HepG2 (cell line): ENCODE data around the gene EIF4G1. TPM values are rescaled to one million over a fixed set of nuclear protein-coding genes. Genes with fewer than 3 reads are reported as not detected.

ENCODE experiments used
- CEBPB ChIP-seq: IDR thresholded peaks from 2 replicates; pipeline ENCODE4 v1.6.1; 2011; ENCODE audit warnings: low read depth, low read length, improper control_type of control experiment, borderline replicate concordance
- IRX3 ChIP-seq: sonication (generic); formaldehyde crosslinking; IDR thresholded peaks from 2 replicates; pipeline ENCODE4 v1.8.1; 2023; ENCODE audit warnings: mild to moderate bottlenecking, low read depth, missing genetic modification reagents, borderline replicate concordance
- MIER3 ChIP-seq: IDR thresholded peaks from 2 replicates; pipeline ENCODE4 v1.6.1; 2016; ENCODE audit warnings: missing compliant biosample characterization, borderline replicate concordance
- NR2C2 ChIP-seq: sonication (generic); formaldehyde crosslinking; IDR thresholded peaks from 2 replicates; pipeline ENCODE4 v1.4.0; 2020; ENCODE audit warnings: missing genetic modification reagents, mild to moderate bottlenecking, moderate library complexity, borderline replicate concordance
- PTBP1 ChIP-seq: fragments of 200-400 bp; formaldehyde crosslinking; IDR thresholded peaks from 2 replicates; pipeline ENCODE4 v1.6.1; 2018; ENCODE audit warnings: low read length, low read depth; ENCODE audit not compliant: poor library complexity, severe bottlenecking
- RBFOX2 ChIP-seq: fragments of 200-400 bp; formaldehyde crosslinking; IDR thresholded peaks from 2 replicates; pipeline ENCODE4 v1.6.1; 2017; ENCODE audit warnings: low read depth, mild to moderate bottlenecking, low read length
- SMAD1 ChIP-seq: sonication (generic); formaldehyde crosslinking; IDR thresholded peaks from 2 replicates; pipeline ENCODE4 v1.4.0; 2020; ENCODE audit warnings: missing genetic modification reagents, low read depth, mild to moderate bottlenecking, borderline replicate concordance
- SMARCE1 ChIP-seq: fragments of 450-650 bp; IDR thresholded peaks from 2 replicates; pipeline ENCODE4 v1.6.1; 2017; ENCODE audit warnings: borderline replicate concordance
- ZBTB7B ChIP-seq: sonication (generic); formaldehyde crosslinking; IDR thresholded peaks from 2 replicates; pipeline ENCODE4 v1.4.0; 2020; ENCODE audit warnings: missing genetic modification reagents
- ZNF44 ChIP-seq: sonication (generic); formaldehyde crosslinking; IDR thresholded peaks from 2 replicates; pipeline ENCODE4 v1.5.1; 2020; ENCODE audit warnings: mild to moderate bottlenecking, missing genetic modification reagents
- ZNF737 ChIP-seq: sonication (generic); formaldehyde crosslinking; IDR thresholded peaks from 2 replicates; pipeline ENCODE4 v1.5.0; 2020; ENCODE audit warnings: missing genetic modification reagents, mild to moderate bottlenecking, borderline replicate concordance
- polyA plus RNA-seq, 8 experiments: library from polyadenylated mRNA; depleted of rRNA in 3 of 8; stranded (reverse) in 7 of 8; unstranded in 1 of 8; fragments of >200 nt; fragmentation: Illumina TruSeq in 4 of 8; extraction: Trizol in 4 of 8; gene quantifications; 2 replicates each; pipeline versions ENCODE4 v1.2.1 to v1.2.3, GENCODE V29; 2011 to 2016; ENCODE audit warnings: low read depth in 4 of 8, missing spikeins in 1 of 8, mixed read lengths in 1 of 8; ENCODE audit not compliant: insufficient read depth in 1 of 8
- total RNA-seq, 5 experiments: library from RNA; depleted of rRNA; stranded (reverse); fragments of >200 nt; fragmentation: Illumina TruSeq; extraction: Trizol; gene quantifications; 2 replicates each; pipeline ENCODE4 v1.2.3, GENCODE V29; 2016; ENCODE audit warnings: low read depth in 1 of 5
- TF ChIP-seq, protein P1 (sequence below): sonication (generic); formaldehyde crosslinking; IDR thresholded peaks from 2 replicates; pipeline ENCODE4 v1.4.0; 2020; ENCODE audit warnings: missing genetic modification reagents
- TF ChIP-seq, protein P2 (sequence below): IDR thresholded peaks from 2 replicates; pipeline ENCODE4 v1.6.1; 2016
- TF ChIP-seq, protein P3 (sequence below): sonication (generic); formaldehyde crosslinking; IDR thresholded peaks from 2 replicates; pipeline ENCODE4 v1.8.1; 2023; ENCODE audit warnings: mild to moderate bottlenecking, moderate library complexity, missing genetic modification reagents
- TF ChIP-seq, protein P4 (sequence below): IDR thresholded peaks from 2 replicates; pipeline ENCODE4 v1.4.0; 2020; ENCODE audit warnings: mild to moderate bottlenecking, missing genetic modification reagents
- TF ChIP-seq, protein P5 (sequence below): IDR thresholded peaks from 2 replicates; pipeline ENCODE4 v1.6.1; 2012; ENCODE audit warnings: inconsistent platforms
- TF ChIP-seq, protein P6 (sequence below): sonication (generic); formaldehyde crosslinking; conservative IDR thresholded peaks from 2 replicates; pipeline ENCODE4 v1.4.0; 2020; ENCODE audit warnings: missing genetic modification reagents
- TF ChIP-seq, protein P7 (sequence below): IDR thresholded peaks from 2 replicates; pipeline ENCODE4 v1.6.1; 2016; ENCODE audit warnings: missing compliant biosample characterization, missing genetic modification reagents, borderline replicate concordance

EIF4G1 gene
- total and polyA plus RNA-seq, 2 of the 13 experiments (the other 11 are each of a cell fraction or from before 2014, with no cell fraction given), result 208 to 213 TPM

DNA sequence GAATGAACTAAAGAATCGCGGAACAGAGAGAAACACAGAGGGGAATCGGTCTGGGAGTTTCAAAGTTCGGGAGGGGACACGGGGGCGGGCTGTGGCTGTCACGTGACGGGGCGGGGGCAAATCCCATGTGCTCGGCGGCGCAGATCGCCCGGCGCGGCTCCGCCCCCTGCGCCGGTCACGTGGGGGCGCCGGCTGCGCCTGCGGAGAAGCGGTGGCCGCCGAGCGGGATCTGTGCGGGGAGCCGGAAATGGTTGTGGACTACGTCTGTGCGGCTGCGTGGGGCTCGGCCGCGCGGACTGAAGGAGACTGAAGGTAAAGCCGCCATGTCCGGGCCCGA is at the start of gene EIF4G1 (continued):
- TF ChIP-seq, protein P1, sequence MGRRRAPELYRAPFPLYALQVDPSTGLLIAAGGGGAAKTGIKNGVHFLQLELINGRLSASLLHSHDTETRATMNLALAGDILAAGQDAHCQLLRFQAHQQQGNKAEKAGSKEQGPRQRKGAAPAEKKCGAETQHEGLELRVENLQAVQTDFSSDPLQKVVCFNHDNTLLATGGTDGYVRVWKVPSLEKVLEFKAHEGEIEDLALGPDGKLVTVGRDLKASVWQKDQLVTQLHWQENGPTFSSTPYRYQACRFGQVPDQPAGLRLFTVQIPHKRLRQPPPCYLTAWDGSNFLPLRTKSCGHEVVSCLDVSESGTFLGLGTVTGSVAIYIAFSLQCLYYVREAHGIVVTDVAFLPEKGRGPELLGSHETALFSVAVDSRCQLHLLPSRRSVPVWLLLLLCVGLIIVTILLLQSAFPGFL (CRISPR knock-in tag), result no peak
- TF ChIP-seq, protein P2, sequence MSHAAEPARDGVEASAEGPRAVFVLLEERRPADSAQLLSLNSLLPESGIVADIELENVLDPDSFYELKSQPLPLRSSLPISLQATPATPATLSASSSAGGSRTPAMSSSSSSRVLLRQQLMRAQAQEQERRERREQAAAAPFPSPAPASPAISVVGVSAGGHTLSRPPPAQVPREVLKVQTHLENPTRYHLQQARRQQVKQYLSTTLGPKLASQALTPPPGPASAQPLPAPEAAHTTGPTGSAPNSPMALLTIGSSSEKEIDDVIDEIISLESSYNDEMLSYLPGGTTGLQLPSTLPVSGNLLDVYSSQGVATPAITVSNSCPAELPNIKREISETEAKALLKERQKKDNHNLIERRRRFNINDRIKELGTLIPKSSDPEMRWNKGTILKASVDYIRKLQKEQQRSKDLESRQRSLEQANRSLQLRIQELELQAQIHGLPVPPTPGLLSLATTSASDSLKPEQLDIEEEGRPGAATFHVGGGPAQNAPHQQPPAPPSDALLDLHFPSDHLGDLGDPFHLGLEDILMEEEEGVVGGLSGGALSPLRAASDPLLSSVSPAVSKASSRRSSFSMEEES (CRISPR knock-in tag), result 0 out of 2 replicates have a peak, but pooled peaks have one; percentile 61
- TF ChIP-seq SMARCE1 (no peak), NR2C2 (no peak), MIER3 (CRISPR knock-in tag) (no peak), ZNF737 (CRISPR knock-in tag) (no peak), ZNF44 (no peak), CEBPB (no peak), PTBP1 (no peak), ZBTB7B (CRISPR knock-in tag) (no peak), SMAD1 (no peak), RBFOX2 (peak; percentile 37; the same call in 1 of the 2 replicates), IRX3 (CRISPR knock-in tag) (no peak)
- TF ChIP-seq, protein P3, sequence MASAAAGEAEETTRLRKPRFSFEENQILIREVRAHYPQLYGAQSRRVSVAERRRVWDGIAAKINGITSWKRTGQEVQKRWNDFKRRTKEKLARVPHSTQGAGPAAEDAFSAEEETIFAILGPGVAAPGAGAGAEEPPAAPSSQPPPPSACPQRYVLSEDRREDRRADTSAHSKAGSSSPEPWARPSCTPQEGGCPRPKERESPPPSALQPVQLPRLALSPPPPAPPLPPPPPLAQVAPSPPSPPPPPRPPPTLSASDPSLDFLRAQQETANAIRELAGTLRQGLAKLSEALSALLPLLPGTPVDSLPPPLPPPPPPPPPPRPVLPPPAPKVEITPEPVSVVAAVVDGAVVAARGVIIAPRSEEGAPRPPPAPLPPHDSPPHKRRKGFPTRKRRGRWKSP (CRISPR knock-in tag), result 0 out of 2 replicates have a peak, but pooled peaks have one; percentile 16
- TF ChIP-seq, protein P4, sequence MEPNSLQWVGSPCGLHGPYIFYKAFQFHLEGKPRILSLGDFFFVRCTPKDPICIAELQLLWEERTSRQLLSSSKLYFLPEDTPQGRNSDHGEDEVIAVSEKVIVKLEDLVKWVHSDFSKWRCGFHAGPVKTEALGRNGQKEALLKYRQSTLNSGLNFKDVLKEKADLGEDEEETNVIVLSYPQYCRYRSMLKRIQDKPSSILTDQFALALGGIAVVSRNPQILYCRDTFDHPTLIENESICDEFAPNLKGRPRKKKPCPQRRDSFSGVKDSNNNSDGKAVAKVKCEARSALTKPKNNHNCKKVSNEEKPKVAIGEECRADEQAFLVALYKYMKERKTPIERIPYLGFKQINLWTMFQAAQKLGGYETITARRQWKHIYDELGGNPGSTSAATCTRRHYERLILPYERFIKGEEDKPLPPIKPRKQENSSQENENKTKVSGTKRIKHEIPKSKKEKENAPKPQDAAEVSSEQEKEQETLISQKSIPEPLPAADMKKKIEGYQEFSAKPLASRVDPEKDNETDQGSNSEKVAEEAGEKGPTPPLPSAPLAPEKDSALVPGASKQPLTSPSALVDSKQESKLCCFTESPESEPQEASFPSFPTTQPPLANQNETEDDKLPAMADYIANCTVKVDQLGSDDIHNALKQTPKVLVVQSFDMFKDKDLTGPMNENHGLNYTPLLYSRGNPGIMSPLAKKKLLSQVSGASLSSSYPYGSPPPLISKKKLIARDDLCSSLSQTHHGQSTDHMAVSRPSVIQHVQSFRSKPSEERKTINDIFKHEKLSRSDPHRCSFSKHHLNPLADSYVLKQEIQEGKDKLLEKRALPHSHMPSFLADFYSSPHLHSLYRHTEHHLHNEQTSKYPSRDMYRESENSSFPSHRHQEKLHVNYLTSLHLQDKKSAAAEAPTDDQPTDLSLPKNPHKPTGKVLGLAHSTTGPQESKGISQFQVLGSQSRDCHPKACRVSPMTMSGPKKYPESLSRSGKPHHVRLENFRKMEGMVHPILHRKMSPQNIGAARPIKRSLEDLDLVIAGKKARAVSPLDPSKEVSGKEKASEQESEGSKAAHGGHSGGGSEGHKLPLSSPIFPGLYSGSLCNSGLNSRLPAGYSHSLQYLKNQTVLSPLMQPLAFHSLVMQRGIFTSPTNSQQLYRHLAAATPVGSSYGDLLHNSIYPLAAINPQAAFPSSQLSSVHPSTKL (CRISPR knock-in tag), result no peak
- TF ChIP-seq, protein P5, sequence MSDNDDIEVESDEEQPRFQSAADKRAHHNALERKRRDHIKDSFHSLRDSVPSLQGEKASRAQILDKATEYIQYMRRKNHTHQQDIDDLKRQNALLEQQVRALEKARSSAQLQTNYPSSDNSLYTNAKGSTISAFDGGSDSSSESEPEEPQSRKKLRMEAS, result peak; percentile 83
- TF ChIP-seq, protein P6, sequence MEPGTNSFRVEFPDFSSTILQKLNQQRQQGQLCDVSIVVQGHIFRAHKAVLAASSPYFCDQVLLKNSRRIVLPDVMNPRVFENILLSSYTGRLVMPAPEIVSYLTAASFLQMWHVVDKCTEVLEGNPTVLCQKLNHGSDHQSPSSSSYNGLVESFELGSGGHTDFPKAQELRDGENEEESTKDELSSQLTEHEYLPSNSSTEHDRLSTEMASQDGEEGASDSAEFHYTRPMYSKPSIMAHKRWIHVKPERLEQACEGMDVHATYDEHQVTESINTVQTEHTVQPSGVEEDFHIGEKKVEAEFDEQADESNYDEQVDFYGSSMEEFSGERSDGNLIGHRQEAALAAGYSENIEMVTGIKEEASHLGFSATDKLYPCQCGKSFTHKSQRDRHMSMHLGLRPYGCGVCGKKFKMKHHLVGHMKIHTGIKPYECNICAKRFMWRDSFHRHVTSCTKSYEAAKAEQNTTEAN, result peak; percentile 13; the same call in 1 of the 2 replicates
- TF ChIP-seq, protein P7, sequence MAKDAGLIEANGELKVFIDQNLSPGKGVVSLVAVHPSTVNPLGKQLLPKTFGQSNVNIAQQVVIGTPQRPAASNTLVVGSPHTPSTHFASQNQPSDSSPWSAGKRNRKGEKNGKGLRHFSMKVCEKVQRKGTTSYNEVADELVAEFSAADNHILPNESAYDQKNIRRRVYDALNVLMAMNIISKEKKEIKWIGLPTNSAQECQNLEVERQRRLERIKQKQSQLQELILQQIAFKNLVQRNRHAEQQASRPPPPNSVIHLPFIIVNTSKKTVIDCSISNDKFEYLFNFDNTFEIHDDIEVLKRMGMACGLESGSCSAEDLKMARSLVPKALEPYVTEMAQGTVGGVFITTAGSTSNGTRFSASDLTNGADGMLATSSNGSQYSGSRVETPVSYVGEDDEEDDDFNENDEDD (CRISPR knock-in tag), result peak; percentile 39; the same call in 1 of the 2 replicates
